Activated T-cell treated with anti-CD3 and anti-CD28 coated beads, Interleukin-2, amount 50 U/mL, for 4 hours (primary cell): ENCODE data around the gene C4orf54. TPM values are rescaled to one million over a fixed set of nuclear protein-coding genes. Genes with fewer than 3 reads are reported as not detected.

Source experiments
- ATAC-seq, 2 donors: fragments of 200-7000 bp; cut with Tn5 transposase; one replicate each; pipeline ENCODE4 v1.10.0; 2021
- DNase-seq: peaks from one replicate; pipeline ENCODE4 v3.0.0-alpha.2; 2020
- H3K27me3 Mint-ChIP-seq: one replicate; pipeline ENCODE4 v1.8.0; 2021; ENCODE audit warnings: low read depth, mixed read lengths
- H3K36me3 Mint-ChIP-seq: one replicate; pipeline ENCODE4 v1.8.0; 2022; ENCODE audit warnings: mixed read lengths; ENCODE audit not compliant: insufficient read depth
- H3K4me1 Mint-ChIP-seq: one replicate; pipeline ENCODE4 v1.8.0; 2021; ENCODE audit warnings: low read depth, mixed read lengths
- H3K4me3 Mint-ChIP-seq: one replicate; pipeline ENCODE4 v1.8.0; 2021; ENCODE audit warnings: mild to moderate bottlenecking, moderate library complexity, mixed read lengths
- H3K9me3 Mint-ChIP-seq: one replicate; pipeline ENCODE4 v1.8.0; 2021; ENCODE audit warnings: mixed read lengths
- total RNA-seq, 3 donors: library from RNA; stranded (reverse); gene quantifications; one replicate each; pipeline ENCODE4 v1.2.1, GENCODE V29; 2021

The C4orf54 gene
- total RNA-seq: not detected

- no peaks in the 10 kb centered on the region for H3K4me1 Mint-ChIP-seq
- H3K27me3 Mint-ChIP-seq: peaks cover 9% of the 10 kb centered on the region
- DNase-seq (no peak), ATAC-seq (no peak)
- no peaks in the 10 kb centered on the region for H3K9me3 Mint-ChIP-seq
- H3K36me3 Mint-ChIP-seq: no peaks in the 10 kb centered on the region
- H3K4me3 Mint-ChIP-seq: no peak within 1 kb of the TSS
Observed at GRCh38 chr4:99657798-99658197, at the start of gene C4orf54. C4orf54 (minus strand) TSS chr4:99657828; CDS start chr4:99654648, 3,180 bp downstream.

GRCh38 chr4:99705891-99706290, 48.3 kb upstream of the C4orf54 start:
- no peaks in the 10 kb centered on the region for H3K9me3 Mint-ChIP-seq
- DNase-seq (no peak), ATAC-seq (no peak)
- peaks cover 20% of the 10 kb centered on the region for H3K27me3 Mint-ChIP-seq
- no peaks in the 10 kb centered on the region for H3K36me3 Mint-ChIP-seq
- H3K4me1 Mint-ChIP-seq: no peaks in the 10 kb centered on the region
- H3K4me3 Mint-ChIP-seq: no peak overlapping the region

GRCh38 chr4:99696801-99697200, 39.2 kb upstream of the C4orf54 start:
- H3K9me3 Mint-ChIP-seq: no peaks in the 10 kb centered on the region
- DNase-seq (no peak), ATAC-seq (no peak)
- no peaks in the 10 kb centered on the region for H3K4me1 Mint-ChIP-seq
- H3K4me3 Mint-ChIP-seq: no peak overlapping the region
- H3K36me3 Mint-ChIP-seq: no peaks in the 10 kb centered on the region
- peaks cover 24% of the 10 kb centered on the region for H3K27me3 Mint-ChIP-seq

GRCh38 chr4:99693140-99693539, 35.5 kb upstream of the C4orf54 start:
- no peak for ATAC-seq
- peaks cover 2% of the 10 kb centered on the region for H3K27me3 Mint-ChIP-seq
- peaks cover 2% of the 10 kb centered on the region for H3K36me3 Mint-ChIP-seq
- no peaks in the 10 kb centered on the region for H3K4me1 Mint-ChIP-seq
- peaks cover 16% of the 10 kb centered on the region for H3K9me3 Mint-ChIP-seq
- DNase-seq: no peak
- no peak overlapping the region for H3K4me3 Mint-ChIP-seq

- DNase-seq: no peak
- Mint-ChIP-seq H3K4me3 (no peak overlapping the region), H3K27me3 (peaks cover 2% of the 10 kb centered on the region), H3K4me1 (no peaks in the 10 kb centered on the region), H3K36me3 (peaks cover 2% of the 10 kb centered on the region), H3K9me3 (peaks cover 16% of the 10 kb centered on the region)
- no peak for ATAC-seq
Observed at GRCh38 chr4:99690990-99691389, 33.4 kb upstream of the C4orf54 start.

- DNase-seq (no peak), ATAC-seq (no peak)
- H3K9me3 Mint-ChIP-seq: peaks cover 16% of the 10 kb centered on the region
- peaks cover 2% of the 10 kb centered on the region for H3K36me3 Mint-ChIP-seq
- peaks cover 2% of the 10 kb centered on the region for H3K27me3 Mint-ChIP-seq
- no peaks in the 10 kb centered on the region for H3K4me1 Mint-ChIP-seq
- H3K4me3 Mint-ChIP-seq: no peak overlapping the region
Observed at GRCh38 chr4:99690472-99690871, 32.8 kb upstream of the C4orf54 start.

- Mint-ChIP-seq H3K4me3 (no peak overlapping the region), H3K9me3 (peaks cover 16% of the 10 kb centered on the region), H3K27me3 (peaks cover 8% of the 10 kb centered on the region), H3K36me3 (peaks cover 2% of the 10 kb centered on the region), H3K4me1 (no peaks in the 10 kb centered on the region)
- DNase-seq: no peak
- ATAC-seq: no peak
Observed at GRCh38 chr4:99687120-99687519, 29.5 kb upstream of the C4orf54 start.

- ATAC-seq (no peak), DNase-seq (no peak)
- Mint-ChIP-seq H3K27me3 (peaks cover 7% of the 10 kb centered on the region), H3K4me1 (no peaks in the 10 kb centered on the region), H3K9me3 (peaks cover 4% of the 10 kb centered on the region), H3K36me3 (no peaks in the 10 kb centered on the region), H3K4me3 (no peak overlapping the region)
Observed at GRCh38 chr4:99685234-99685633, 27.6 kb upstream of the C4orf54 start.

GRCh38 chr4:99683895-99684294, 26.3 kb upstream of the C4orf54 start:
- no peaks in the 10 kb centered on the region for H3K36me3 Mint-ChIP-seq
- no peak overlapping the region for H3K4me3 Mint-ChIP-seq

GRCh38 chr4:99679976-99680375, 22.3 kb upstream of the C4orf54 start:
- no peak for ATAC-seq
- H3K36me3 Mint-ChIP-seq: no peaks in the 10 kb centered on the region
- no peak for DNase-seq
- no peaks in the 10 kb centered on the region for H3K4me1 Mint-ChIP-seq
- H3K9me3 Mint-ChIP-seq: no peaks in the 10 kb centered on the region
- no peak overlapping the region for H3K4me3 Mint-ChIP-seq
- H3K27me3 Mint-ChIP-seq: peaks cover 14% of the 10 kb centered on the region

More at GRCh38 chr4:99683895-99684294, 26.3 kb upstream of the C4orf54 start:
- DNase-seq (no peak), ATAC-seq (no peak)
- Mint-ChIP-seq H3K4me1 (no peaks in the 10 kb centered on the region), H3K9me3 (no peaks in the 10 kb centered on the region), H3K27me3 (peaks cover 11% of the 10 kb centered on the region)

- Mint-ChIP-seq H3K4me1 (no peaks in the 10 kb centered on the region), H3K4me3 (no peak overlapping the region), H3K36me3 (no peaks in the 10 kb centered on the region), H3K9me3 (peaks cover under 1% of the 10 kb centered on the region), H3K27me3 (peaks cover 14% of the 10 kb centered on the region)
- no peak for ATAC-seq
- no peak for DNase-seq
Observed at GRCh38 chr4:99679204-99679603, 21.6 kb upstream of the C4orf54 start.

- peaks cover 7% of the 10 kb centered on the region for H3K27me3 Mint-ChIP-seq
- no peaks in the 10 kb centered on the region for H3K4me1 Mint-ChIP-seq
- peaks cover 19% of the 10 kb centered on the region for H3K9me3 Mint-ChIP-seq
- no peak overlapping the region for H3K4me3 Mint-ChIP-seq
- H3K36me3 Mint-ChIP-seq: no peaks in the 10 kb centered on the region
- DNase-seq: no peak
- ATAC-seq: no peak
Observed at GRCh38 chr4:99677161-99677560, 19.5 kb upstream of the C4orf54 start.

- ATAC-seq (no peak), DNase-seq (no peak)
- H3K36me3 Mint-ChIP-seq: no peaks in the 10 kb centered on the region
- H3K4me3 Mint-ChIP-seq: no peak overlapping the region
- peaks cover 12% of the 10 kb centered on the region for H3K27me3 Mint-ChIP-seq
- H3K9me3 Mint-ChIP-seq: peaks cover 23% of the 10 kb centered on the region
- no peaks in the 10 kb centered on the region for H3K4me1 Mint-ChIP-seq
Observed at GRCh38 chr4:99670409-99671073, 12.9 kb upstream of the C4orf54 start.

- H3K4me3 Mint-ChIP-seq: no peak overlapping the region
- no peak for DNase-seq
- peaks cover 21% of the 10 kb centered on the region for H3K9me3 Mint-ChIP-seq
- no peaks in the 10 kb centered on the region for H3K4me1 Mint-ChIP-seq
- H3K36me3 Mint-ChIP-seq: no peaks in the 10 kb centered on the region
- no peak for ATAC-seq
- peaks cover 12% of the 10 kb centered on the region for H3K27me3 Mint-ChIP-seq
Observed at GRCh38 chr4:99669084-99669483, 11.5 kb upstream of the C4orf54 start.

GRCh38 chr4:99668472-99668871, 10.8 kb upstream of the C4orf54 start:
- no peaks in the 10 kb centered on the region for H3K36me3 Mint-ChIP-seq
- peaks cover 15% of the 10 kb centered on the region for H3K9me3 Mint-ChIP-seq
- H3K4me1 Mint-ChIP-seq: no peaks in the 10 kb centered on the region
- no peak for DNase-seq
- ATAC-seq: no peak
- no peak overlapping the region for H3K4me3 Mint-ChIP-seq
- H3K27me3 Mint-ChIP-seq: peaks cover 16% of the 10 kb centered on the region
